ENCODE measurements around the gene ADPRH. TPM values are rescaled to one million over a fixed set of nuclear protein-coding genes. Genes with fewer than 3 reads are reported as not detected.

Gene ADPRH
- total and polyA plus RNA-seq, 12 donors, result 3.4 to 15.3 (median 12.8) TPM

GRCh38 chr3:119542168-119542767 lies 37.0 kb upstream of the ADPRH start:
- Histone ChIP-seq H3K4me1 (replicated peaks in 1 of 2) (no peaks in the 10 kb centered on the region), H3K9me3 (replicated peaks in 1 of 3) (no peaks in the 10 kb centered on the region), H3K27ac (no peak overlapping the region), H3K27me3 (no peaks in the 10 kb centered on the region), H3K4me3 (no peak overlapping the region), H3K36me3 (replicated peaks in 1 of 2) (no peaks in the 10 kb centered on the region)
- intact Hi-C loops (cut with DNase I), result no loop called here
- no peak for TF ChIP-seq POLR2A (IDR thresholded peaks at IDR 0.05)
- TF ChIP-seq CTCF (IDR thresholded peaks at IDR 0.05), result no peak
- no peak for DNase-seq
- WGBS, 4 donors, result 60 to 75% (median 69%) methylated on average over 2 of the region's 2 CpGs

- no peak for TF ChIP-seq CTCF (IDR thresholded peaks at IDR 0.05)
- TF ChIP-seq POLR2A (IDR thresholded peaks at IDR 0.05), result no peak
- H3K4me1 ChIP-seq (replicated peaks in 1 of 2), result no peaks in the 10 kb centered on the region
- no peak overlapping the region for H3K4me3 ChIP-seq
- H3K27me3 ChIP-seq, result no peaks in the 10 kb centered on the region
- WGBS, 4 donors, result 75 to 83% (median 82%) methylated on average over 7 of the region's 7 CpGs
- intact Hi-C loops (cut with DNase I), result no loop called here
- no peaks in the 10 kb centered on the region for H3K36me3 ChIP-seq (replicated peaks in 1 of 2)
- DNase-seq, result no peak
- H3K27ac ChIP-seq, result no peak overlapping the region
- H3K9me3 ChIP-seq (replicated peaks in 1 of 3), result no peaks in the 10 kb centered on the region
These were observed 36.1 kb upstream of the ADPRH start for GRCh38 chr3:119543147-119543546.

GRCh38 chr3:119547227-119547626 lies 32.1 kb upstream of the ADPRH start:
- Histone ChIP-seq H3K9me3 (replicated peaks in 1 of 3) (no peaks in the 10 kb centered on the region), H3K36me3 (replicated peaks in 1 of 2) (no peaks in the 10 kb centered on the region), H3K4me3 (no peak overlapping the region), H3K27me3 (no peaks in the 10 kb centered on the region), H3K4me1 (replicated peaks in 1 of 2) (no peaks in the 10 kb centered on the region), H3K27ac (no peak overlapping the region)
- intact Hi-C loops (cut with DNase I), result no loop called here
- 68 to 87% (median 79%) methylated on average over 1 of the region's 1 CpG for WGBS, 4 donors
- no peak for DNase-seq
- no peak for TF ChIP-seq CTCF (IDR thresholded peaks at IDR 0.05)
- no peak for TF ChIP-seq POLR2A (IDR thresholded peaks at IDR 0.05)

- Histone ChIP-seq H3K27me3 (no peaks in the 10 kb centered on the region), H3K9me3 (replicated peaks in 1 of 3) (no peaks in the 10 kb centered on the region), H3K36me3 (replicated peaks in 1 of 2) (no peaks in the 10 kb centered on the region), H3K27ac (no peak overlapping the region), H3K4me1 (replicated peaks in 1 of 2) (no peaks in the 10 kb centered on the region), H3K4me3 (no peak overlapping the region)
- intact Hi-C loops (cut with DNase I), result no loop called here
- 40 to 62% (median 55%) methylated on average over 3 of the region's 3 CpGs for WGBS, 4 donors
- DNase-seq, result no peak
- TF ChIP-seq CTCF (IDR thresholded peaks at IDR 0.05) (no peak), POLR2A (IDR thresholded peaks at IDR 0.05) (no peak)
These were observed 31.0 kb upstream of the ADPRH start for GRCh38 chr3:119548341-119548740.
